ENCODE measurements around the gene SNRNP35. TPM values are rescaled to one million over a fixed set of nuclear protein-coding genes. Genes with fewer than 3 reads are reported as not detected.

Gene SNRNP35
- total and polyA plus RNA-seq, 9 of the 15 experiments (the other 6 are each of a cell fraction or from before 2014, with no cell fraction given), result 17.7 to 41.0 (median 25.5) TPM

- Histone ChIP-seq H2AFZ (ENCODE audit: low read depth, low read length) (no peak overlapping the region), H3K27me3 (ENCODE audit: control insufficient read depth in 2 of 2, insufficient read depth in 2 of 2, low read length in 2 of 2) (no peaks in the 10 kb centered on the region), H3K9me3 (replicated peaks; ENCODE audit: control insufficient read depth, insufficient read depth, low read depth, low read length) (no peaks in the 10 kb centered on the region), H4K20me1 (replicated peaks; ENCODE audit: control insufficient read depth, insufficient read depth, low read length) (no peaks in the 10 kb centered on the region), H3K9me1 (ENCODE audit: control insufficient read depth, insufficient read depth, low read length) (no peaks in the 10 kb centered on the region), H3K4me1 (replicated peaks in 1 of 2; ENCODE audit: control insufficient read depth in 2 of 2, insufficient read depth in 2 of 2, low read length in 2 of 2) (peaks cover 2 to 12% of the 10 kb centered on the region in 2 experiments; a peak in 4 of 5 replicates), H3K4me3 (no peak overlapping the region), H3K79me2 (ENCODE audit: control insufficient read depth, insufficient read depth, low read length) (no peaks in the 10 kb centered on the region), H3K27ac (ENCODE audit: extremely low read depth, low read depth, low read length) (no peak overlapping the region), H3K4me2 (ENCODE audit: insufficient read depth, low read length) (no peak overlapping the region), H3K36me3 (ENCODE audit: control insufficient read depth, insufficient read depth, low read length) (no peaks in the 10 kb centered on the region; the same call in 2 of the 3 replicates), H3K9ac (ENCODE audit: insufficient read depth in 1 of 2, low read depth in 2 of 2, low read length in 2 of 2) (peak overlapping the region in 1 of 2 experiments; percentile 19; a peak in 1 of 4 replicates)
- no peak for ATAC-seq
- POLR2A ChIA-PET, result interaction anchor here (2.0 kb wide), 1 partner anchor 10 kb away, joined by 7 read pairs; no protein-coding TSS in a partner anchor
- WGBS (ENCODE audit: insufficient coverage, low coverage, missing lambda C conversion rate), result 75% methylated on average over 11 of the region's 11 CpGs
- in situ Hi-C loops (cut with MboI), result no loop called here
- no peak for FAIRE-seq
- intact Hi-C loops (cut with micrococcal nuclease), result no loop called here
- no peak for DNase-seq (ENCODE audit: extremely low read depth in 1 of 4, low spot score in 3 of 4)
- TF ChIP-seq NFRKB (IDR thresholded peaks at IDR 0.05; ENCODE audit: low read depth) (no peak), PURB (CRISPR knock-in tag; IDR thresholded peaks at IDR 0.05; ENCODE audit: low read depth) (no peak), BMI1 (IDR thresholded peaks at IDR 0.05; ENCODE audit: low read length) (no peak), ZNF263 (CRISPR knock-in tag; IDR thresholded peaks at IDR 0.05; ENCODE audit: borderline replicate concordance) (no peak), BDP1 (IDR thresholded peaks at IDR 0.05; ENCODE audit: insufficient read depth, insufficient read length) (no peak), E4F1 (CRISPR knock-in tag; IDR thresholded peaks at IDR 0.05; ENCODE audit: borderline replicate concordance) (no peak), ZNF584 (CRISPR knock-in tag; IDR thresholded peaks at IDR 0.05; ENCODE audit: low read depth) (no peak), SMARCE1 (IDR thresholded peaks at IDR 0.05) (no peak), E2F5 (CRISPR knock-in tag; IDR thresholded peaks at IDR 0.05) (no peak), MAFF (IDR thresholded peaks at IDR 0.05; ENCODE audit: low read length) (no peak), ZNF699 (CRISPR knock-in tag; IDR thresholded peaks at IDR 0.05; ENCODE audit: insufficient replicate concordance) (no peak), BRD4 (IDR thresholded peaks at IDR 0.05) (no peak)
- no TSS peak for BruUV-seq (replicated peaks)
- CTCF ChIA-PET (ENCODE audit: low intra/inter-chr PET ratio), result no interaction called here
Measured at GRCh38 chr12:123491056-123491455, 33.1 kb downstream of the SNRNP35 start.

Data from K562 (cell line).